ENCODE results near the gene CACTIN.
"Not testable (repeated sequence)": the region's sequence is repeated elsewhere in the genome, so short reads cannot be mapped to it uniquely, and the experiment has no call there.

CACTIN gene

GRCh38 chr19:3585301-3586126 lies 41.1 kb downstream of the CACTIN start, which contains the start of gene GIPC3:
TSS of gene GIPC3 (plus strand) at chr19:3585478. CDS start at chr19:3585598, 120 bp downstream.
- DNase-seq: no peak

GRCh38 chr19:3584036-3584802 lies 42.4 kb downstream of the CACTIN start:
- DNase-seq: not testable (repeated sequence)

- DNase-seq: not testable (repeated sequence)
These were observed 44.8 kb downstream of the CACTIN start for GRCh38 chr19:3581792-3582191.

- DNase-seq: no peak
These were observed 46.2 kb downstream of the CACTIN start for GRCh38 chr19:3580156-3580934.

- no peak for DNase-seq
These were observed 48.2 kb downstream of the CACTIN start for GRCh38 chr19:3578390-3578789.

GRCh38 chr19:3577723-3578344 lies 48.8 kb downstream of the CACTIN start:
- DNase-seq: no peak

- no peak for DNase-seq
These were observed 49.7 kb downstream of the CACTIN start for GRCh38 chr19:3576696-3577443.

GRCh38 chr19:3575949-3576673 lies 50.5 kb downstream of the CACTIN start:
- DNase-seq: no peak

- peak in 1 of 2 experiments; percentile 23 for DNase-seq
These were observed 51.3 kb downstream of the CACTIN start for GRCh38 chr19:3575260-3575741.

GRCh38 chr19:3573858-3574637 lies 52.5 kb downstream of the CACTIN start:
- peak; percentile 86 to 97 for DNase-seq

- DNase-seq: peak in 1 of 2 experiments; percentile 50
These were observed 53.3 kb downstream of the CACTIN start for GRCh38 chr19:3573162-3573857.

- DNase-seq: no peak
These were observed 53.8 kb downstream of the CACTIN start, which contains the start of gene HMG20B for GRCh38 chr19:3572855-3573161. TSS of gene HMG20B (plus strand) at chr19:3572944. CDS start at chr19:3573310, 366 bp downstream.

- peak; percentile 95 to 98 for DNase-seq
These were observed 54.3 kb downstream of the CACTIN start for GRCh38 chr19:3572132-3572854.

- DNase-seq: no peak
These were observed 56.0 kb downstream of the CACTIN start for GRCh38 chr19:3570606-3571011.

- not testable (repeated sequence) for DNase-seq
These were observed 56.5 kb downstream of the CACTIN start for GRCh38 chr19:3570042-3570441.

- no peak for DNase-seq
These were observed 61.5 kb downstream of the CACTIN start for GRCh38 chr19:3565139-3565538.

GRCh38 chr19:3563709-3564524 lies 62.7 kb downstream of the CACTIN start:
- DNase-seq: no peak
